ENCODE results near the gene PHACTR3. TPM values are rescaled to one million over a fixed set of nuclear protein-coding genes. Genes with fewer than 3 reads are reported as not detected.

The PHACTR3 gene
- total RNA-seq, 1 experiment from 2014 or later = not detected

- DNase-seq (ENCODE audit: low read depth, low spot score) = no peak
- CTCF ChIA-PET = no interaction called here
Observed at GRCh38 chr20:59604741-59605600, 631 bp downstream of the PHACTR3 start.

More at GRCh38 chr20:59604741-59605600, 631 bp downstream of the PHACTR3 start:
- intact Hi-C loops (cut with micrococcal nuclease) = no loop called here
- Histone ChIP-seq H2AFZ (ENCODE audit: low read depth, low read length, poor library complexity, severe bottlenecking) (no peak overlapping the region), H3K36me3 (ENCODE audit: control insufficient read depth in 1 of 2, insufficient read depth in 2 of 2, low read length in 2 of 2) (no peaks in the 10 kb centered on the region), H3K4me3 (replicated peaks in 1 of 2; ENCODE audit: low read depth in 1 of 2, low read length in 2 of 2) (no peak overlapping the region), H3K9ac (ENCODE audit: low read length) (no peak overlapping the region), H3K27me3 (ENCODE audit: insufficient read depth, low read length) (peaks cover 59% of the 10 kb centered on the region), H3K27ac (ENCODE audit: low read depth, low read length) (no peak overlapping the region), H4K20me1 (ENCODE audit: insufficient read depth) (no peaks in the 10 kb centered on the region), H3K9me3 (ENCODE audit: control insufficient read depth in 1 of 2, insufficient read depth in 1 of 2, low read depth in 1 of 2, low read length in 2 of 2) (no peaks in the 10 kb centered on the region), H3K79me2 (ENCODE audit: insufficient read depth, low read length) (no peaks in the 10 kb centered on the region), H3K4me1 (ENCODE audit: control insufficient read depth in 1 of 2, insufficient read depth in 2 of 2, low read length in 2 of 2) (no peaks in the 10 kb centered on the region), H3K4me2 (ENCODE audit: low read length) (no peak overlapping the region), H3K9me2 (ENCODE audit: insufficient read depth) (no peaks in the 10 kb centered on the region)
- ChIA-PET POLR2A (no interaction called here), RAD21 (ENCODE audit: low non-redundant PET in 1 of 2, low total read pairs in 2 of 2, uncharacterized antibody in 2 of 2, unreplicated experiment in 2 of 2) (no interaction called here)
- no peak for ATAC-seq
- BruUV-seq (replicated peaks) = no TSS peak
- no peak for TF ChIP-seq SP1 (IDR thresholded peaks at IDR 0.05; ENCODE audit: low read depth)
- no peak for TF ChIP-seq JUND (IDR thresholded peaks at IDR 0.05)
- TF ChIP-seq EZH2phosphoT487 (IDR thresholded peaks at IDR 0.05; ENCODE audit: borderline replicate concordance) = no peak
- TF ChIP-seq ATF3 (IDR thresholded peaks at IDR 0.05) = no peak
- TF ChIP-seq ZBTB33 (IDR thresholded peaks at IDR 0.05; ENCODE audit: extremely low read depth, insufficient replicate concordance, low read length) = no peak
- TF ChIP-seq EGR1 (IDR thresholded peaks at IDR 0.05; ENCODE audit: low read depth) = no peak
- TF ChIP-seq RAD21 (IDR thresholded peaks at IDR 0.05; ENCODE audit: low read depth) = no peak
- no peak for TF ChIP-seq ZNF274 (IDR thresholded peaks at IDR 0.05; ENCODE audit: low read depth, low read length)
- no peak for TF ChIP-seq ELF1 (IDR thresholded peaks at IDR 0.05; ENCODE audit: borderline replicate concordance, low read depth)

All from HCT116 (cell line).